ENCODE results near the gene HUS1B. TPM values are rescaled to one million over a fixed set of nuclear protein-coding genes. Genes with fewer than 3 reads are reported as not detected.

The HUS1B gene
- total and polyA plus RNA-seq, 9 of the 15 experiments (the other 6 are each of a cell fraction or from before 2014, with no cell fraction given), result 0.16 to 1.4 (median 0.38) TPM; not detected in 1

DNA sequence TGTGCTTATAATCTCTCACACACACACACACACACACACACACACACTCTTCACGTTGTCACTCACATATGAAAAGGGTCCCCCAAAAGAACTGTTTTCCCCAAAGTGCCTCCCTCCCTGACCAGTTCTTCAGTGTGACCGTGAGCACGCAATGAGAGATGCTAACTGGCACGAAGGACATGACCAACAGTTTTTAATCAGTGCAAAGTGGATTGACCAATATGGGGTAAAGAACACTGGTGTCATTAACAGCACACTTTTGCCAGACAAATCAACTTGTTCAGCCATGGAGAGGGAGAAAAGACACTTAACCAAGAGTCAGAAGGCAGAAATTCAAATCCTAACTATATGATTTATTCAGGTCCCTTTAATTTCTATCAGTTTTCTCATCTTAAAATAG is 21.0 kb upstream of the HUS1B start:
- no peak for FAIRE-seq
- in situ Hi-C loops (cut with MboI), result no loop called here
- WGBS (ENCODE audit: insufficient coverage, low coverage, missing lambda C conversion rate), result 77% methylated on average over 4 of the region's 4 CpGs
- Histone ChIP-seq H4K20me1 (replicated peaks; ENCODE audit: control insufficient read depth, insufficient read depth, low read length) (no peaks in the 10 kb centered on the region), H3K79me2 (ENCODE audit: control insufficient read depth, insufficient read depth, low read length) (peaks cover 38% of the 10 kb centered on the region; the same call in 2 of the 3 replicates), H3K9me3 (replicated peaks; ENCODE audit: control insufficient read depth, insufficient read depth, low read depth, low read length) (no peaks in the 10 kb centered on the region; the same call in 1 of the 2 replicates), H3K4me1 (replicated peaks in 1 of 2; ENCODE audit: control insufficient read depth in 2 of 2, insufficient read depth in 2 of 2, low read length in 2 of 2) (peaks cover 0 to 6% of the 10 kb centered on the region in 2 experiments; a peak in 2 of 5 replicates), H3K4me2 (ENCODE audit: insufficient read depth, low read length) (no peak overlapping the region), H3K9ac (ENCODE audit: insufficient read depth in 1 of 2, low read depth in 2 of 2, low read length in 2 of 2) (no peak overlapping the region), H3K36me3 (ENCODE audit: control insufficient read depth, insufficient read depth, low read length) (no peaks in the 10 kb centered on the region), H3K27ac (ENCODE audit: extremely low read depth, low read depth, low read length) (no peak overlapping the region), H3K27me3 (ENCODE audit: control insufficient read depth in 2 of 2, insufficient read depth in 2 of 2, low read length in 2 of 2) (no peaks in the 10 kb centered on the region), H2AFZ (ENCODE audit: low read depth, low read length) (no peak overlapping the region), H3K4me3 (no peak overlapping the region), H3K9me1 (ENCODE audit: control insufficient read depth, insufficient read depth, low read length) (no peaks in the 10 kb centered on the region)
- peak; percentile 5 for TF ChIP-seq SP2 (IDR thresholded peaks at IDR 0.05; ENCODE audit: extremely low read depth, low read depth, low read length, poor library complexity, severe bottlenecking)
- TF ChIP-seq ETV5 (CRISPR knock-in tag; IDR thresholded peaks at IDR 0.05; ENCODE audit: low read depth), result no peak
- no TSS peak for BruUV-seq (replicated peaks)
- POLR2A ChIA-PET, result no interaction called here
- CTCF ChIA-PET (ENCODE audit: low intra/inter-chr PET ratio), result no interaction called here
- intact Hi-C loops (cut with micrococcal nuclease), result no loop called here
- no peak for DNase-seq (ENCODE audit: extremely low read depth in 1 of 4, low spot score in 3 of 4)
- ATAC-seq, result no peak

DNA sequence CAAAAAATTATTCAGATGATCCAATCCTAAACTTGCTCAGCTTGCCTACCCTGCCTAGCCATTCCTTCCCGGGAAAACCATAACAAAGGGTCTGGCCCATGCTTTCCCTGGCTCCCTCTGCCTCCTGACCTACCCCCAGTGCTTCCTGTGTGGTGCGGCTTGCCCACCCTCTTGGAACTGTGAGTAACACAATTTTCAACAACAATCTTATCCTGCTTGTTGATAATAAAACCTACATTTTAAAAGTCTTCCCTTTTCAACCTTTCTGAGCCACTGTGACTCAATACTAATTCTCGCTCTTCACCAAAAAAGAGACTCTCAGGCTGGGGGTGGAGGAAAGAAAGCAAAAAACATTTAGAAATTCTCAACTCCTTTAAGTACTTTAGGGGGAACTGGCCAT is 18.1 kb upstream of the HUS1B start:
- H3K4me1 ChIP-seq (replicated peaks in 1 of 2; ENCODE audit: control insufficient read depth in 2 of 2, insufficient read depth in 2 of 2, low read length in 2 of 2), result no peaks in the 10 kb centered on the region
- H3K4me3 ChIP-seq, result no peak overlapping the region
- H3K79me2 ChIP-seq (ENCODE audit: control insufficient read depth, insufficient read depth, low read length), result peaks cover 14% of the 10 kb centered on the region; the same call in 2 of the 3 replicates
- ChIA-PET POLR2A (interaction anchor here (1.1 to 1.2 kb wide), 2 partner anchors 9 to 15 kb away, joined by 4 to 5 read pairs; no protein-coding TSS in a partner anchor), CTCF (ENCODE audit: low intra/inter-chr PET ratio) (no interaction called here)
- intact Hi-C loops (cut with micrococcal nuclease) (no loop called here), in situ Hi-C loops (cut with MboI) (no loop called here)
- ATAC-seq (no peak), DNase-seq (ENCODE audit: extremely low read depth in 1 of 4, low spot score in 3 of 4) (no peak), FAIRE-seq (no peak)
- no peaks in the 10 kb centered on the region; the same call in 1 of the 2 replicates for H3K9me3 ChIP-seq (replicated peaks; ENCODE audit: control insufficient read depth, insufficient read depth, low read depth, low read length)
- H4K20me1 ChIP-seq (replicated peaks; ENCODE audit: control insufficient read depth, insufficient read depth, low read length), result no peaks in the 10 kb centered on the region
- H3K9me1 ChIP-seq (ENCODE audit: control insufficient read depth, insufficient read depth, low read length), result no peaks in the 10 kb centered on the region
- TF ChIP-seq ZNF785 (CRISPR knock-in tag; IDR thresholded peaks at IDR 0.05), result no peak
- TF ChIP-seq POLR2AphosphoS2 (IDR thresholded peaks at IDR 0.05; ENCODE audit: low read length), result no peak
- TF ChIP-seq BCL6 (CRISPR knock-in tag; IDR thresholded peaks at IDR 0.05), result no peak
- no peak for TF ChIP-seq PRPF4 (IDR thresholded peaks at IDR 0.05; ENCODE audit: insufficient read depth, low read depth, low read length, poor library complexity, severe bottlenecking)
- TF ChIP-seq ZNF184 (CRISPR knock-in tag; IDR thresholded peaks at IDR 0.05), result no peak
- H3K27me3 ChIP-seq (ENCODE audit: control insufficient read depth in 2 of 2, insufficient read depth in 2 of 2, low read length in 2 of 2), result no peaks in the 10 kb centered on the region
- BruUV-seq (replicated peaks), result no TSS peak
- no peak overlapping the region for H2AFZ ChIP-seq (ENCODE audit: low read depth, low read length)
- H3K4me2 ChIP-seq (ENCODE audit: insufficient read depth, low read length), result no peak overlapping the region
- H3K36me3 ChIP-seq (ENCODE audit: control insufficient read depth, insufficient read depth, low read length), result no peaks in the 10 kb centered on the region
- H3K27ac ChIP-seq (ENCODE audit: extremely low read depth, low read depth, low read length), result no peak overlapping the region
- WGBS (ENCODE audit: insufficient coverage, low coverage, missing lambda C conversion rate), result 75% methylated on average over 3 of the region's 3 CpGs
- H3K9ac ChIP-seq (ENCODE audit: insufficient read depth in 1 of 2, low read depth in 2 of 2, low read length in 2 of 2), result no peak overlapping the region
